Sigmoid colon (tissue), 7 donors: ENCODE results near the gene CCL17. TPM values are rescaled to one million over a fixed set of nuclear protein-coding genes. Genes with fewer than 3 reads are reported as not detected.

Experiments
- DNase-seq: peaks from one replicate; pipeline ENCODE4 v3.0.0-alpha.2; 2019
- H3K27ac ChIP-seq, 4 donors: fragments of 200-600 bp; sonication (generic); one replicate each; pipeline ENCODE4 v1.5.1; 2016 to 2019; ENCODE audit warnings: mild to moderate bottlenecking in 1 of 4
- H3K27me3 ChIP-seq, 3 donors: fragments of 200-600 bp; sonication (generic); one replicate each; pipeline ENCODE4 v1.5.1; 2019; ENCODE audit warnings: mild to moderate bottlenecking in 1 of 3
- H3K36me3 ChIP-seq, 4 donors: fragments of 200-600 bp; sonication (generic); one replicate each; pipeline ENCODE4 v1.5.1; 2016 to 2019
- H3K4me1 ChIP-seq, 4 donors: fragments of 200-600 bp; sonication (generic); one replicate each; pipeline ENCODE4 v1.5.1; 2017 to 2019
- H3K4me3 ChIP-seq, 4 donors: fragments of 200-600 bp; sonication (generic); one replicate each; pipeline ENCODE4 v1.5.1; 2017 to 2019; ENCODE audit warnings: mild to moderate bottlenecking in 2 of 4, moderate library complexity in 1 of 4
- H3K9me3 ChIP-seq, 4 donors: fragments of 200-600 bp in 3 of 4; sonication (generic) in 3 of 4; one replicate each; pipeline versions ENCODE4 v1.5.1 to v1.6.1; 2013 to 2019
- CTCF ChIP-seq, 4 experiments: fragments of 450-650 bp in 3 of 4; fragments of 200-600 bp in 1 of 4; IDR thresholded peaks; one replicate each; pipeline ENCODE4 v1.5.1; 2016 to 2019; ENCODE audit warnings: antibody characterized with exemption in 4 of 4, mild to moderate bottlenecking in 3 of 4, moderate library complexity in 2 of 4
- EP300 ChIP-seq, 4 donors: sonication (generic); formaldehyde crosslinking; IDR thresholded peaks; one replicate each; pipeline ENCODE4 v1.6.1; 2017; ENCODE audit warnings: antibody characterized with exemption in 4 of 4
- POLR2A ChIP-seq, 2 donors: fragments of 450-650 bp; IDR thresholded peaks; one replicate each; pipeline ENCODE4 v1.6.1; 2016; ENCODE audit warnings: antibody characterized with exemption in 2 of 2, mild to moderate bottlenecking in 2 of 2, moderate library complexity in 2 of 2
- POLR2AphosphoS5 ChIP-seq, 4 donors: sonication (generic); formaldehyde crosslinking; IDR thresholded peaks; one replicate each; pipeline ENCODE4 v1.6.1; 2017; ENCODE audit warnings: antibody characterized with exemption in 4 of 4
- WGBS, 2 donors: extraction: QIAGEN DNeasy Blood & Tissue Kit; methylation state at CpG; one replicate each; pipeline ENCODE4 v1.1.7; 2013; 5-methylcytosine and 5-hydroxymethylcytosine counted together
- intact Hi-C: fragments of 100-400 bp; cut with DNase I; formaldehyde crosslinking; loops from one replicate; pipeline ENCODE4 v1.15.1; 2023
- polyA plus RNA-seq, 3 donors: library from polyadenylated mRNA; stranded (reverse); fragments of 200-250 nt; gene quantifications; one replicate each; pipeline ENCODE4 v1.2.3, GENCODE V29; 2013
- total RNA-seq, 4 donors: library from RNA; depleted of rRNA; stranded (reverse); fragments of >200 nt; gene quantifications; one replicate each; pipeline ENCODE4 v1.1.0, GENCODE V29; 2016
- donor health status: healthy with polysubstance abuse.
- donor health status: Bipolar disorder and iron deficiency.
- donor health status: healthy.

Gene CCL17
- total and polyA plus RNA-seq, 7 donors = 7.6 TPM; not detected in 6

GRCh38 chr16:57366544-57367040 lies 38.0 kb upstream of the CCL17 start:
- 55 to 72% methylated on average over 6 of the region's 6 CpGs for WGBS, 2 donors
- DNase-seq = no peak
- intact Hi-C loops = no loop called here

GRCh38 chr16:57367116-57367752 lies 37.3 kb upstream of the CCL17 start:
- intact Hi-C loops = no loop called here
- no peaks in the 10 kb centered on the region for H3K27me3 ChIP-seq
- H3K4me1 ChIP-seq = peaks cover 0 to 10% (median 6%) of the 10 kb centered on the region in 4 donors
- no peaks in the 10 kb centered on the region for H3K9me3 ChIP-seq
- no peak for DNase-seq
- H3K27ac ChIP-seq = no peak overlapping the region
- TF ChIP-seq POLR2A (IDR thresholded peaks at IDR 0.05) = no peak
- TF ChIP-seq EP300 (IDR thresholded peaks at IDR 0.05) = no peak
- no peak for TF ChIP-seq POLR2AphosphoS5 (IDR thresholded peaks at IDR 0.05)
- no peak for TF ChIP-seq CTCF (IDR thresholded peaks at IDR 0.05)
- no peak overlapping the region for H3K4me3 ChIP-seq
- H3K36me3 ChIP-seq = no peaks in the 10 kb centered on the region
- WGBS, 2 donors = 72 to 79% methylated on average over 7 of the region's 7 CpGs

More at GRCh38 chr16:57366544-57367040, 38.0 kb upstream of the CCL17 start:
- Histone ChIP-seq H3K4me3 (no peak overlapping the region), H3K36me3 (no peaks in the 10 kb centered on the region), H3K27me3 (no peaks in the 10 kb centered on the region), H3K4me1 (peaks cover 0 to 3% (median under 1%) of the 10 kb centered on the region in 4 donors), H3K27ac (no peak overlapping the region), H3K9me3 (no peaks in the 10 kb centered on the region)
- TF ChIP-seq POLR2AphosphoS5 (IDR thresholded peaks at IDR 0.05) (no peak), EP300 (IDR thresholded peaks at IDR 0.05) (no peak), POLR2A (IDR thresholded peaks at IDR 0.05) (no peak), CTCF (IDR thresholded peaks at IDR 0.05) (no peak)

- TF ChIP-seq CTCF (IDR thresholded peaks at IDR 0.05) (no peak), POLR2AphosphoS5 (IDR thresholded peaks at IDR 0.05) (no peak), EP300 (IDR thresholded peaks at IDR 0.05) (no peak), POLR2A (IDR thresholded peaks at IDR 0.05) (no peak)
- peak overlapping the region; percentile 82 to 95 (median 88) for H3K27ac ChIP-seq
- WGBS, 2 donors = 78 to 83% methylated on average over 15 of the region's 15 CpGs
- H3K36me3 ChIP-seq = no peaks in the 10 kb centered on the region
- no peaks in the 10 kb centered on the region for H3K9me3 ChIP-seq
- intact Hi-C loops = loop anchor here (5.0 kb wide), 1 partner anchor 69 kb away; no protein-coding TSS in a partner anchor
- peaks cover 0 to 4% (median 0%) of the 10 kb centered on the region in 3 donors for H3K27me3 ChIP-seq
- H3K4me3 ChIP-seq = peak overlapping the region in 3 of 4 donors; percentile 56 to 65 (median 64)
- H3K4me1 ChIP-seq = peaks cover 0 to 27% (median 17%) of the 10 kb centered on the region in 4 donors
- no peak for DNase-seq
Observed at GRCh38 chr16:57371494-57372371, 32.8 kb upstream of the CCL17 start.

- Histone ChIP-seq H3K36me3 (no peaks in the 10 kb centered on the region), H3K4me3 (peak within 1 kb of the TSS; percentile 44 to 65 (median 60)), H3K9me3 (no peaks in the 10 kb centered on the region), H3K4me1 (peaks cover 0 to 27% (median 23%) of the 10 kb centered on the region in 4 donors), H3K27me3 (peaks cover 0 to 4% (median 0%) of the 10 kb centered on the region in 3 donors), H3K27ac (peak within 1 kb of the TSS; percentile 82 to 95 (median 88))
- intact Hi-C loops = loop anchor here (5.0 kb wide), 1 partner anchor 70 kb away; no protein-coding TSS in a partner anchor
- peak; percentile 87 for DNase-seq
- TF ChIP-seq EP300 (IDR thresholded peaks at IDR 0.05) (no peak), CTCF (IDR thresholded peaks at IDR 0.05) (no peak), POLR2AphosphoS5 (IDR thresholded peaks at IDR 0.05) (peak; percentile 76 to 91 (median 86)), POLR2A (IDR thresholded peaks at IDR 0.05) (peak; percentile 51 to 57)
- whole genome bisulfite sequencing, 2 donors = 13 to 46% methylated on average over 23 of the region's 23 CpGs
Observed at GRCh38 chr16:57372372-57373116, 32.0 kb upstream of the CCL17 start, which contains the start of gene CX3CL1. Gene CX3CL1, plus strand, starts transcription at chr16:57372490. Its CDS starts 79 bp downstream, at chr16:57372569.
